ENCODE measurements around the gene TMEM233. TPM values are rescaled to one million over a fixed set of nuclear protein-coding genes. Genes with fewer than 3 reads are reported as not detected.

The TMEM233 gene
- total and polyA plus RNA-seq, 10 of the 15 experiments (the other 5 are each of a cell fraction or from before 2014, with no cell fraction given): not detected

DNA sequence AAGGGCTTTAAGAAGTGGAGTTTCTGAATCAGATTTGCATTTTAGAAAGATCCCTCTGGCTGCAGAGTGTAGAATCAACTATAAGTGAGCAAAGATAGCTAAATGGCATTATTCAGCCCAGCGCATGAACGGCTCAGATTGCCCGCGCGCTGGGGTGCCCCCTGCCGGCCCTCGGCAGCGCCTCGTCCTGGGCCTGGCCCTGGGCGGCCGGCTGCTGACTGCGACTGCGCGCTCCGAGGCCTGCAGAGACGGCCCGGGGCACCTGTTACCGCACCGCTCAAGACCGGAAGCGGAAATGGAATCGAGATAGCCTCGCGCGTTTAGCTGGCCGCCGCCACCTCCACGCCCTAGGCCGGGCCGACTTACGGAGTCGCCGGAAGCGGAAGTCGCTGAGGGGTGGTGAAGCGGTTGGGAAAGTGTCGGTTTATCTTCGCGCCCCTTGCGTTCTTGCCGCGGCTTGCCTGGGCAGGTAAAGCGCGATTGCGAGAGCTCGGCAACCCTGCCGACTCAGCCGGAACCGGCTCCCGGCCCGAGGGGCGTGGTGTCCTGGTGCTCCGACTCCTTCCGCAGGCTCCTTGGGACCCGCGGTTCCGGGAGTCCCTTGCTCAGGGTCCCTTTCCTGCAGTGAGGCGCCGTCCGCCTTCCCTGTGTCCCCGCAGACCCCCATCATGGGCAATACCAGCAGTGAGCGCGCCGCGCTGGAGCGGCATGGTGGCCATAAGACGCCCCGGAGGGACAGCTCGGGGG is 74.2 kb downstream of the TMEM233 start, which contains the start of gene PRKAB1 (continued):
- TF ChIP-seq HDAC2 (IDR thresholded peaks at IDR 0.05) (0 out of 2 replicates have a peak, but pooled peaks have one; percentile 67), TARDBP (IDR thresholded peaks at IDR 0.05; ENCODE audit: borderline replicate concordance) (no peak), SREBF2 (IDR thresholded peaks at IDR 0.05; ENCODE audit: low read length) (peak; percentile 62), HDAC6 (IDR thresholded peaks at IDR 0.05; ENCODE audit: unreplicated experiment) (no peak), CBX5 (IDR thresholded peaks at IDR 0.05; ENCODE audit: low read depth) (no peak), ZSCAN29 (IDR thresholded peaks at IDR 0.05) (no peak), STAT1 (conservative IDR thresholded peaks at IDR 0.05) (0 out of 2 replicates have a peak, but pooled peaks have one; percentile 51), ZNF24 (IDR thresholded peaks at IDR 0.05) (no peak), HCFC1 (IDR thresholded peaks at IDR 0.05; ENCODE audit: low read length) (peak; percentile 65), NBN (IDR thresholded peaks at IDR 0.05) (no peak), EP300 (IDR thresholded peaks at IDR 0.05; ENCODE audit: borderline replicate concordance in 1 of 2, control insufficient read depth in 1 of 2, low read depth in 2 of 2, low read length in 2 of 2) (peak in 1 of 2 experiments; percentile 36; a peak in 1 of 4 replicates), MYB (IDR thresholded peaks at IDR 0.05; ENCODE audit: borderline replicate concordance, low read depth, low read length) (no peak), PAX8 (IDR thresholded peaks at IDR 0.05) (no peak), ESRRA (IDR thresholded peaks at IDR 0.05; ENCODE audit: low read length) (no peak), STAT3 (IDR thresholded peaks at IDR 0.05; ENCODE audit: low read depth, low read length) (no peak), CREB1 (IDR thresholded peaks at IDR 0.05; ENCODE audit: low read depth) (0 out of 2 replicates have a peak, but pooled peaks have one; percentile 35), TCF12 (IDR thresholded peaks at IDR 0.05; ENCODE audit: low read depth, low read length) (peak; percentile 69; the same call in 1 of the 2 replicates), ZNF384 (IDR thresholded peaks at IDR 0.05; ENCODE audit: borderline replicate concordance, low read depth, low read length) (no peak)
- TF ChIP-seq, protein P1, sequence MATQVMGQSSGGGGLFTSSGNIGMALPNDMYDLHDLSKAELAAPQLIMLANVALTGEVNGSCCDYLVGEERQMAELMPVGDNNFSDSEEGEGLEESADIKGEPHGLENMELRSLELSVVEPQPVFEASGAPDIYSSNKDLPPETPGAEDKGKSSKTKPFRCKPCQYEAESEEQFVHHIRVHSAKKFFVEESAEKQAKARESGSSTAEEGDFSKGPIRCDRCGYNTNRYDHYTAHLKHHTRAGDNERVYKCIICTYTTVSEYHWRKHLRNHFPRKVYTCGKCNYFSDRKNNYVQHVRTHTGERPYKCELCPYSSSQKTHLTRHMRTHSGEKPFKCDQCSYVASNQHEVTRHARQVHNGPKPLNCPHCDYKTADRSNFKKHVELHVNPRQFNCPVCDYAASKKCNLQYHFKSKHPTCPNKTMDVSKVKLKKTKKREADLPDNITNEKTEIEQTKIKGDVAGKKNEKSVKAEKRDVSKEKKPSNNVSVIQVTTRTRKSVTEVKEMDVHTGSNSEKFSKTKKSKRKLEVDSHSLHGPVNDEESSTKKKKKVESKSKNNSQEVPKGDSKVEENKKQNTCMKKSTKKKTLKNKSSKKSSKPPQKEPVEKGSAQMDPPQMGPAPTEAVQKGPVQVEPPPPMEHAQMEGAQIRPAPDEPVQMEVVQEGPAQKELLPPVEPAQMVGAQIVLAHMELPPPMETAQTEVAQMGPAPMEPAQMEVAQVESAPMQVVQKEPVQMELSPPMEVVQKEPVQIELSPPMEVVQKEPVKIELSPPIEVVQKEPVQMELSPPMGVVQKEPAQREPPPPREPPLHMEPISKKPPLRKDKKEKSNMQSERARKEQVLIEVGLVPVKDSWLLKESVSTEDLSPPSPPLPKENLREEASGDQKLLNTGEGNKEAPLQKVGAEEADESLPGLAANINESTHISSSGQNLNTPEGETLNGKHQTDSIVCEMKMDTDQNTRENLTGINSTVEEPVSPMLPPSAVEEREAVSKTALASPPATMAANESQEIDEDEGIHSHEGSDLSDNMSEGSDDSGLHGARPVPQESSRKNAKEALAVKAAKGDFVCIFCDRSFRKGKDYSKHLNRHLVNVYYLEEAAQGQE (IDR thresholded peaks at IDR 0.05; ENCODE audit: low read depth, low read length): no peak
- TF ChIP-seq, protein P2, sequence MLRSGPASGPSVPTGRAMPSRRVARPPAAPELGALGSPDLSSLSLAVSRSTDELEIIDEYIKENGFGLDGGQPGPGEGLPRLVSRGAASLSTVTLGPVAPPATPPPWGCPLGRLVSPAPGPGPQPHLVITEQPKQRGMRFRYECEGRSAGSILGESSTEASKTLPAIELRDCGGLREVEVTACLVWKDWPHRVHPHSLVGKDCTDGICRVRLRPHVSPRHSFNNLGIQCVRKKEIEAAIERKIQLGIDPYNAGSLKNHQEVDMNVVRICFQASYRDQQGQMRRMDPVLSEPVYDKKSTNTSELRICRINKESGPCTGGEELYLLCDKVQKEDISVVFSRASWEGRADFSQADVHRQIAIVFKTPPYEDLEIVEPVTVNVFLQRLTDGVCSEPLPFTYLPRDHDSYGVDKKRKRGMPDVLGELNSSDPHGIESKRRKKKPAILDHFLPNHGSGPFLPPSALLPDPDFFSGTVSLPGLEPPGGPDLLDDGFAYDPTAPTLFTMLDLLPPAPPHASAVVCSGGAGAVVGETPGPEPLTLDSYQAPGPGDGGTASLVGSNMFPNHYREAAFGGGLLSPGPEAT (IDR thresholded peaks at IDR 0.05; ENCODE audit: low read depth): peak; percentile 49
- TF ChIP-seq, protein P3, sequence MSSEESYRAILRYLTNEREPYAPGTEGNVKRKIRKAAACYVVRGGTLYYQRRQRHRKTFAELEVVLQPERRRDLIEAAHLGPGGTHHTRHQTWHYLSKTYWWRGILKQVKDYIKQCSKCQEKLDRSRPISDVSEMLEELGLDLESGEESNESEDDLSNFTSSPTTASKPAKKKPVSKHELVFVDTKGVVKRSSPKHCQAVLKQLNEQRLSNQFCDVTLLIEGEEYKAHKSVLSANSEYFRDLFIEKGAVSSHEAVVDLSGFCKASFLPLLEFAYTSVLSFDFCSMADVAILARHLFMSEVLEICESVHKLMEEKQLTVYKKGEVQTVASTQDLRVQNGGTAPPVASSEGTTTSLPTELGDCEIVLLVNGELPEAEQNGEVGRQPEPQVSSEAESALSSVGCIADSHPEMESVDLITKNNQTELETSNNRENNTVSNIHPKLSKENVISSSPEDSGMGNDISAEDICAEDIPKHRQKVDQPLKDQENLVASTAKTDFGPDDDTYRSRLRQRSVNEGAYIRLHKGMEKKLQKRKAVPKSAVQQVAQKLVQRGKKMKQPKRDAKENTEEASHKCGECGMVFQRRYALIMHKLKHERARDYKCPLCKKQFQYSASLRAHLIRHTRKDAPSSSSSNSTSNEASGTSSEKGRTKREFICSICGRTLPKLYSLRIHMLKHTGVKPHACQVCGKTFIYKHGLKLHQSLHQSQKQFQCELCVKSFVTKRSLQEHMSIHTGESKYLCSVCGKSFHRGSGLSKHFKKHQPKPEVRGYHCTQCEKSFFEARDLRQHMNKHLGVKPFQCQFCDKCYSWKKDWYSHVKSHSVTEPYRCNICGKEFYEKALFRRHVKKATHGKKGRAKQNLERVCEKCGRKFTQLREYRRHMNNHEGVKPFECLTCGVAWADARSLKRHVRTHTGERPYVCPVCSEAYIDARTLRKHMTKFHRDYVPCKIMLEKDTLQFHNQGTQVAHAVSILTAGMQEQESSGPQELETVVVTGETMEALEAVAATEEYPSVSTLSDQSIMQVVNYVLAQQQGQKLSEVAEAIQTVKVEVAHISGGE (CRISPR knock-in tag; IDR thresholded peaks at IDR 0.05): peak; percentile 76
- TF ChIP-seq, protein P4, sequence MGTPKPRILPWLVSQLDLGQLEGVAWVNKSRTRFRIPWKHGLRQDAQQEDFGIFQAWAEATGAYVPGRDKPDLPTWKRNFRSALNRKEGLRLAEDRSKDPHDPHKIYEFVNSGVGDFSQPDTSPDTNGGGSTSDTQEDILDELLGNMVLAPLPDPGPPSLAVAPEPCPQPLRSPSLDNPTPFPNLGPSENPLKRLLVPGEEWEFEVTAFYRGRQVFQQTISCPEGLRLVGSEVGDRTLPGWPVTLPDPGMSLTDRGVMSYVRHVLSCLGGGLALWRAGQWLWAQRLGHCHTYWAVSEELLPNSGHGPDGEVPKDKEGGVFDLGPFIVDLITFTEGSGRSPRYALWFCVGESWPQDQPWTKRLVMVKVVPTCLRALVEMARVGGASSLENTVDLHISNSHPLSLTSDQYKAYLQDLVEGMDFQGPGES (IDR thresholded peaks at IDR 0.05): no peak

All from GM12878 (cell line).